HG03521 (cell line): ENCODE results near the gene EGFR.
"Not testable (repeated sequence)": the region's sequence is repeated elsewhere in the genome, so short reads cannot be mapped to it uniquely, and the experiment has no call there.

Source experiments
- ATAC-seq: cut with Tn5 transposase; IDR thresholded peaks from one replicate; pipeline ENCODE4 v1.9.1; 2021; ENCODE audit warnings: mild to moderate bottlenecking, moderate library complexity; ENCODE audit not compliant: unreplicated experiment

Gene EGFR

DNA sequence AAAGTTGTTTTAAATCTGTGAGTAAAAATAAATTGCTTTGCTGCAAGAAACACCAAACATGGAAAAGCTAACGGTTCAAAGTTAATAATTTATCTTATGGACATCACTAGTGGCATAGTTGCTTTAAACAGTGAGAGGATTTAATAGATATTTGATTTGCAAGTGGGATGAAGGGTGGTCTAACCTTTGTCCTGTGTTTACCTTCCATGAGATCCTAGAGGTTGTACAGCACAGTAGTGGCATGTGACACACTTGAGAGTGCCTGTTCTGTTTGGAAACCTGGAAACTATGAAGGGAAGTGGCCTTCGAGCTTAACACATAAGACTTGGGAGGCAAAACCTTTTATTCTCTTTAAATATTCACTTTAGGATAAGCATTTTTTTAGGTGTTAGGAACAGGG lies 16.0 kb downstream of the EGFR start:
- no peak for ATAC-seq

DNA sequence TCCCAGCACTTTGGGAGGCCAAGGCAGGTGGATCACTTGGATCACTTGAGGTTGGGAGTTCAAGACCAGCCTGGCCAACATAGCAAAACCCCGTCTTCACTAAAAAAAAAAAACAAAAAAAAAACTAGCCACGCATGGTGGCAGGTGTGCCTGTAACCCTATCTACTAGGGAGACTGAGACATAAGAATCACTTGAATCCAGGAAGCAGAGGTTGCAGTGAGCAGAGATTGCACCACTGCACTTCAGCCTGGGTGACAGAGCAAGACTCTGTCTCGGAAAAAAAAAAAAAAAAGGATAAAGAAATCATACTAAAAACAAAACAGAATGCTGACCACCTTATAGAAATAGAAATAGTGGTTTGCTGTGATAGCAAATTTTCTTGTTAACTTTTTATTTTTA lies 16.6 kb downstream of the EGFR start:
- not testable (repeated sequence) for ATAC-seq

DNA sequence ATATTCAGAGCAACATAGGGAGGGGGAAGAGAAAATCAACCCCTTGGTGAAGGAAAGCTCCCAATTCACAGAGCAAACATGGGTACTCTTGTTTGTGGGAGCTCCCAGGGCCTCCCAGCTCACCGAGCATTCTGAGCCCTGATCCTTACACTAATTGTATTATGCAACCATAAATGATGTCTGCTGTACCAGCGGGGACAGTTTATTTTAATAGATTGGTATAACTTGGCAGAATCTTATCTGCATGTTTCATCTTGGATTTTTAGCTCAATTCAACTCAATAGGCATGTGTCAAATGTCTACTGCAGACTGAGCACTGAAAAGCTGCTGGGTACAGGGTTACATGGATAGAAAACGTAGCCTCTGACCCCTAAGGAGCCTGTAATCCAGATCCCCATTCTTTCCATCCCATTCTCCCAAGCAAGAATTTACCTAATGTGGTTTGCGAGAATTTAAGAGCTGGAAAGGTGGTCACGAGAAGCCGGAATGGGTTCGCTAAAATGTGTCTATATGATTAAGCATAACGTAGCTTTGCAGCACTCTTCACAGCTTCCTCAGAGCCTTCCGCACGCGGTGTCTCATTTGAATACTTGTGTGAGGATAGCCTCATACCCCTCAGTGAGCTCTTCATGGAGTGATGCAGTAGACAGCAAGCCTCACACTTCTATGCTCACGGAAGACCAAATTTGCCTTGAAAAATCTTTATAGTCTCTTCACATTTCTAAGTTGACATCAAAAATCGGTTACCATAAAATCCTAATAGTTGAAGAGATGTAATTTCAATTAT lies 18.3 kb downstream of the EGFR start:
- ATAC-seq, result no peak

DNA sequence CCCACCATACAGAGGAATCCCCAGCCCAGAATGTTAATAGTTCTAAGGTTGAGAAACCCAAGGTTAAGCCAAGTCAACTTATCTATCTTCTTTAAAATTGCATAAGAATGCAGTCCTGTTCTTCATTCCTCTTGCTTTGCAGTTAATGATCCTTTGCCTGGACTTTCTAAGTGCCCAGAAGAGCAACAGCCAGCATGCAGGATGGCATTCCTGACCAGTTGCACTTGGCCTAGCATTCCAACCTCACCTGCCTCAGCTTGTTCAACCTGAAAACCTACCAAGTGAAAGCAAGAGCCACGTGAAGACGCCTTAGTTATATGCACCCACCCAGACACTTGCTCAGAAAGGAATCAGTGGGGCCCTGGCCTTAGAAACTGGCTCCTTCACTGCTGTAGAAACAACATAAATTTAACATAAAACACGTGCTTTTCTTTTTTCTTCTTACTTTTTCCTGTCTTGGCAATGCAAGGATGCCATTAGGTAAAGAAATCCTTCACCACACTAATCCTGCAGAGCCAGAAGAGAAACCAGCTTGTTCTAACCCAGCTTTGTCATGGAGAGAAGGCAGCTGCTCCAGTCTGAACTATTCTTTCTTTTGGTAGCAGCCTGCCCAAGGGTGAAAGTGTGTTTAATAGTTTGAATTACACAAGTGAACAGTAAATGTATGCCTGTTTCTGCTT lies 25.0 kb downstream of the EGFR start:
- no peak for ATAC-seq

DNA sequence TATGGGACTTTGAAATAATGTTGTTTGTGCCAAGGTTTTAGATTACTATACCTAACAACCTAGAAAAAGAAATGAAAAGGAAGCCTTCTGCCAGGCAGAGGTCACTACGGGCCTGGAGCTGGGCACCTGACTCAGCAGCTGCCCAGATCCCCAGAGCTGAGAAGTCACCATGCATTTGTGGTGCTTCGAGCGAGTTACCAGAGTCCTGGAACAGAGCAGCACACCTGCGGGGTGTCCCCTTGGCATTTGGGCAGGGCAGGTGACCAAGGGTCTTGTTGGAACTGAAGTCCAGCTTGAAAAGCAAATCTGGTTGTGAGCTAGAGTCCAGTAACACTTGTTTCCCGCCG lies 25.5 kb downstream of the EGFR start:
- ATAC-seq, result no peak

DNA sequence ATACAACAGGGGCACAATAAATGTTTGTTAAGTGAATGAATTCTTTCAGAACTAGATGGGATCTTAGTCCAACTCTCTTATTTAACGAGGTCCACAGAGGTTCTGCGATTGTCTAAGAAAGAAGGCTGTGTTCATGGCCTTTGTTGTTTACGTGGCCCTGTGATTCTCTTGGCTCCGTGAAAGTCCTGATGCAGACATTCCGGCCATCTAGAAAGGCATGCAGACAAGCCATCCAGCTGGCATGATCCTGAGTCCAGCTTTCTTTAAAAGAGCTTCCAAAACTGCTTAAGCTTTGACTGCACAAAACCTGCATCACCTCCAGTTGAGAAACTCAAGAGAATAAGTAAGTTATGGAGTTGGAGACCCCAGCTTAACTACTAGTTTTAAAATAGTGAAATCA lies 26.0 kb downstream of the EGFR start:
- ATAC-seq, result no peak

- no peak for ATAC-seq
Measured at GRCh38 chr7:55046582-55047342, 27.9 kb downstream of the EGFR start.

GRCh38 chr7:55048221-55048859 lies 29.5 kb downstream of the EGFR start:
- ATAC-seq, result no peak

DNA sequence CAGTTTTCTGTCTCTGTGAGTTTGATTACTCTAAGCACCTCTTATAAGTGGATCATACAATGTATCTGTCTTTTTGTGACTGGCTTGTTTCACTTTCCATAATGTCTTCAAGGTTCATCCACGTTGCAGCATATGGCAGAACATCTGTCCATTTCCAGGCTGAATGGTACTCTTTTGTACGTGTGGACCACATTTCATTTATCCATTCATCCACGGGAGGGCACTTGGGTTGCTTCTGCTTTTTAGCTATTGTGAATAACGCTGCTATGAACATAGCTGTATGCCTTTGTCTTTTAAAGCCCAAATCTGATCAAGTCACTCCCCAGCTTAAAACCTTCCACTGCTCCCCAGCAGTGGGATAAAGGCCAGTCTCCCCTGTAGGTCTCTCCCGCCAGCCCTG lies 31.5 kb downstream of the EGFR start:
- no peak for ATAC-seq

GRCh38 chr7:55052081-55052480 lies 33.3 kb downstream of the EGFR start:
- no peak for ATAC-seq

DNA sequence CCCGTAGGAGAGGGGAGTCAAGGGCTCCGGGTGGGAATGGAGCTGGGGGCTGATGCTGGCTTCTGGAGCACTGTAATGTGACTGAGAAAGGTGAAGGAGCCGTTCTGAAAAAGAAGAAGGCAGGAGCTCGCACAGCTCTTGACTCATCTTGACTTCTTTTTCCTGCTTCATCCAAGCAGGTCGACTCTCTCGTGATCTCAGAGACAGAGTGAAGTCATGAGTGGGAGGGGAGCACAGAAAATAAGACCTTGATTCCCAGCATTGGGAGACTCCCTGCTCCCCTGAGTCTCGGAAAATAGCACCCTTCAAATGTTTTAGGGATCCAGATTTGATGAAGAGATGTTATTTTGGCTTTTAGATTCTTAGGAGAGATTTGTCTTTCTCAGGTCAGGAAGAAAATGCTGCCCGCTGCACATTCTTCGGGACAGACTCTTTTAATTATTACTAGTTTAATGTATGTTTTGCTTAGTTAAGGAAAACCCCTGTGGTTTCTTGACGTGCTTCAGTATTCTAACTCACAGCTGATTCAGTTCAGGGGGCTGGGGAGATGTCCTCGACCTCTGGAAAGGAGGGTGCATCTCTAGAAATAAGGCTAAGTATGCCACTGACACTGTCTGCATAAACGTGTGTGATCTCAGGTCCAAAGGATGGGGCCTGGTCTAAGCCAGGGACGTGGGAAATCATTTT lies 34.1 kb downstream of the EGFR start:
- no peak for ATAC-seq

- no peak for ATAC-seq
Measured at GRCh38 chr7:55053651-55054571, 35.1 kb downstream of the EGFR start.

DNA sequence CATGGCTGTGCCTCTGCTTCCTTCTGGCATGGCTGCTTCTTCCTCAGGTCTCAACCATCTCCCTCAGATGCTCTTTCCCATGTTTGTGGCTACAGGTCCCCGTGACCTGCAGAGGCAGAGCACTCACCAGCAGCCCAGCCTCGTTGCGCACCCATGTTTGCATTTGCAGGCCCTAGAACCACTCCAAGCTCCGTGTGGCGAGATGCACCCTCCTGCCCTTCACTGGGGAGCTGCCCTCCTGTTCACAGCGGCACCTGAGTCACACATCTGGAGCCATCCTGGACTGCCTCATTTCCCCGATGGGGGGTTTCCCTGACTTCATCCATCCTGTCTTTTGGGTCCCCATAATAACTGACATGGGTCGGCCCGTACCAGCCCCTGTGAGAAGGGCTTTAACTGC lies 35.9 kb downstream of the EGFR start:
- ATAC-seq, result no peak

DNA sequence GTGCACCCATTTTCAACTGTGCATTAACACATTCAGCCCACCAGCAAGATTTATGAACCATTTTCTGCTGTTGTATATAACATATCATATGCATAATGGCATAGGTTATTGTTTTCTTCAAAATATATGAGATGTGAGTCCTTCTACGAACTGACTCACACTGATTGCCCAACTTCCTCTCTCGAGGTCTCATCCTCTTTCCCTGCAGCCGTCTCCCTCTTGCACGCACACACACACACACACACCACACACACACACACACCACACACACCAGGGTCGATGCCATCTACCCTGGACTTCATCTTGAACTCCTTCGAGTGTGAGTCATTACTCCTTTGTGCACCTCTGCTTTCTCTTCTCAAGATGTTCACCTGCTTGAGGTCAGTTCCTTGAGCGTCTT lies 36.7 kb downstream of the EGFR start:
- ATAC-seq, result no peak

GRCh38 chr7:55056068-55056467 lies 37.3 kb downstream of the EGFR start:
- no peak for ATAC-seq

GRCh38 chr7:55056577-55057480 lies 38.0 kb downstream of the EGFR start:
- no peak for ATAC-seq

DNA sequence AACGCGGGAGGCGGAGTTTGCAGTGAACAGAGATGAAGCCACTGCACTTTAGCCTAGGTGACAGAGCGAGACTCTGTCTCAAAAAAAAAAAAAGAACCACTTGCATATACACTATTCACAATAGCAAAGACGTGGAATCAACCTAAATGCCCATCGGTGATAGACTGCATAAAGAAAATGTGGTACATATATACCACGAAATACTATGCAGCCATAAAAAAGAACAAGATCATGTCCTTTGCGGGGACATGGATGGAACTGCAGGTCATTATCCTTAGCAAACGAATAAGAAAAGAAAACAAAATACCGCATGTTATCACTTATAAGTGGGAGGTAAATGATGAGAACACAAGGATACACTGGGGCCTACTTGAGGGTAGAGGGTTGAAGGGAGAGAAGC lies 39.5 kb downstream of the EGFR start:
- no peak for ATAC-seq

DNA sequence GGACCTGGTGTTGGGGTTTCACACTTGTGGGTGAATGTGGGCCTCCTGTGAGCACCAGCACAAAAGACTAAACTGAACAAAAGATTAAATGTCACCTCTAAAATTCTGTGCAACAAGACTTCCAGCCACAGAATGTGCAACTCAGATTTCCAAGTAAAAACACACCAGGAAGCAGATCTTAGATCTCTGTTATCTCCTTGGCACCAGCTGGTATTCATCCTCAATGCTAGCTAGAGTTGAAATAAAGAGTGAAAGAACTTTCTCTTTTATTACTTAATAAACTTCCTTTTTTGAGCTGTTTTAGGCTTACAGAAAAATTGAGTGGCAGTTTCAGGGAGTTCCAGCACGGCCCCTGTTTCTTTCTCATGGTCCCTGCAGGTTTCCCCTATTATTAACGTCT lies 40.2 kb downstream of the EGFR start:
- no peak for ATAC-seq

DNA sequence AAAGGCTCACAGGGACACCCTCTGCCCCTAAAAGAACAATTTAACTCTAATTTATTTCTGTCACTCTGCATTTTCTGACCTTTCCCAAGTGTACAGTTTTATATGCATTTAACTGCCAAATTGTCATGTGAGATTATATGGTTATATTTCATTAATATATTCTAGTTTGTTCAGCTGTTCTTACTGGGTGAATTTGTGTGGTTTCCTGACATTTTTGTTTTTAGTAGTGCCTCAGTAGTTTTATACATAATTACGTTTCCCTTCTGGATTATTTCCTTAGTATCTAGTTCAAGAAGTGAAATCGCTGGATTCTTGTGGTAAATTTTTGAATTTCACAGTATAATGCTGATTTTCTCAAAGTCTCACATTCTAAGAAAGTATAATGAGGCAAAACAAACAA lies 41.3 kb downstream of the EGFR start:
- no peak for ATAC-seq
